K562 (cell line): ENCODE measurements around the gene OPRL1. TPM values are rescaled to one million over a fixed set of nuclear protein-coding genes. Genes with fewer than 3 reads are reported as not detected.

Source experiments
- ATAC-seq: fragments of 200-7000 bp; cut with Tn5 transposase; 3 replicates; pipeline ENCODE4 v1.9.1; 2020; ENCODE audit warnings: moderate library complexity
- BruUV-seq: library from RNA; stranded (reverse); fragments of 400-500 nt; replicated peaks from 2 replicates; lab custom pipeline; 2021; lab: Mats Ljungman, UMichigan
- CTCF ChIA-PET: fragments of 300-600 bp; formaldehyde crosslinking; extraction: SDS; loops from one replicate; lab custom pipeline; 2021; ENCODE audit warnings: low intra/inter-chr PET ratio; lab: Yijun Ruan, JAX
- POLR2A ChIA-PET: fragments of 300-600, 350-650 bp; sonication (Branson Sonifier 250); formaldehyde crosslinking; extraction: SDS; loops from one replicate; lab custom pipeline; 2021; ENCODE audit warnings: antibody characterized with exemption, inconsistent platforms; lab: Yijun Ruan, JAX
- DNase-seq, 4 experiments: peaks; one replicate each; pipeline versions ENCODE4 v3.0.0 to v3.0.0-alpha.2; 2011 to 2018; ENCODE audit warnings: low spot score in 3 of 4, mixed read lengths in 3 of 4; ENCODE audit errors: extremely low read depth in 1 of 4
- FAIRE-seq: peaks from 2 replicates; lab custom pipeline; 2011; peaks lifted over from hg19 to GRCh38; lab: Jason Lieb, UNC
- H2AFZ ChIP-seq: 2 replicates; pipeline ENCODE4 v1.6.0; 2011; ENCODE audit warnings: low read depth, low read length, control low read depth, inconsistent platforms
- H3K27ac ChIP-seq: fragments of 200-600 bp; 3 replicates; pipeline ENCODE4 v1.8.0; 2011; ENCODE audit warnings: low read depth, mild to moderate bottlenecking, control low read depth, inconsistent platforms, low read length, moderate library complexity, mixed read lengths; ENCODE audit errors: extremely low read depth
- H3K27me3 ChIP-seq, 2 experiments: fragments of 300-600 bp in 1 of 2; 2 replicates in 1 of 2; 3 replicates in 1 of 2; pipeline versions ENCODE4 v1.6.0 to v1.8.0; 2011; ENCODE audit warnings: inconsistent platforms in 2 of 2, low read length in 2 of 2, mild to moderate bottlenecking in 1 of 2, mixed read lengths in 1 of 2, moderate library complexity in 1 of 2; ENCODE audit not compliant: control insufficient read depth in 2 of 2, insufficient read depth in 2 of 2
- H3K36me3 ChIP-seq: fragments of 300-600 bp; 3 replicates; pipeline ENCODE4 v1.8.0; 2011; ENCODE audit warnings: mild to moderate bottlenecking, low read length, inconsistent platforms; ENCODE audit not compliant: control insufficient read depth, insufficient read depth
- H3K4me1 ChIP-seq, 2 experiments: fragments of 200-600 bp in 1 of 2; replicated peaks in 1 of 2; 2 replicates in 1 of 2; 3 replicates in 1 of 2; pipeline versions ENCODE4 v1.5.1 to v1.8.0; 2011; ENCODE audit warnings: inconsistent platforms in 2 of 2, low read length in 2 of 2, mild to moderate bottlenecking in 1 of 2, mixed read lengths in 1 of 2, moderate library complexity in 1 of 2; ENCODE audit not compliant: control insufficient read depth in 2 of 2, insufficient read depth in 2 of 2
- H3K4me2 ChIP-seq: 2 replicates; pipeline ENCODE4 v1.6.1; 2011; ENCODE audit warnings: low read length, control low read depth, inconsistent platforms, mixed read lengths; ENCODE audit not compliant: insufficient read depth
- H3K4me3 ChIP-seq: fragments of 200-600 bp; sonication (generic), shearing (Covaris generic); 2 replicates; pipeline ENCODE4 v1.5.1; 2016; ENCODE audit warnings: control low read depth, inconsistent platforms
- H3K79me2 ChIP-seq: fragments of 200-600 bp; 3 replicates; pipeline ENCODE4 v1.8.0; 2011; ENCODE audit warnings: low read length, inconsistent platforms; ENCODE audit not compliant: control insufficient read depth, insufficient read depth
- H3K9ac ChIP-seq, 2 experiments: 2 replicates each; pipeline versions ENCODE4 v1.6.0 to v1.6.1; 2011; ENCODE audit warnings: low read depth in 2 of 2, low read length in 2 of 2, control low read depth in 1 of 2, inconsistent platforms in 1 of 2, mild to moderate bottlenecking in 1 of 2, mixed read lengths in 1 of 2; ENCODE audit not compliant: insufficient read depth in 1 of 2
- H3K9me1 ChIP-seq: one replicate; pipeline ENCODE4 v1.6.0; 2011; ENCODE audit warnings: inconsistent platforms, mild to moderate bottlenecking, low read length, moderate library complexity; ENCODE audit not compliant: control insufficient read depth, insufficient read depth
- H3K9me3 ChIP-seq: replicated peaks from 2 replicates; pipeline ENCODE4 v1.5.1; 2011; ENCODE audit warnings: low read depth, low read length, inconsistent platforms; ENCODE audit not compliant: control insufficient read depth, insufficient read depth
- H4K20me1 ChIP-seq: replicated peaks from 2 replicates; pipeline ENCODE4 v1.6.1; 2011; ENCODE audit warnings: low read length, inconsistent platforms, mixed read lengths; ENCODE audit not compliant: control insufficient read depth, insufficient read depth
- CHAMP1 ChIP-seq: fragments of 450-650 bp; IDR thresholded peaks from 2 replicates; pipeline ENCODE4 v1.6.1; 2016; ENCODE audit warnings: mild to moderate bottlenecking
- ETS1 ChIP-seq: conservative IDR thresholded peaks from 2 replicates; pipeline ENCODE4 v1.6.1; 2011; ENCODE audit warnings: low read depth, mild to moderate bottlenecking, low read length; ENCODE audit not compliant: control insufficient read depth
- FOXM1 ChIP-seq, 2 experiments: fragments of 450-650 bp in 1 of 2; sonication (generic) in 1 of 2; formaldehyde crosslinking in 1 of 2; IDR thresholded peaks; 2 replicates each; pipeline versions ENCODE4 v1.6.1 to v1.9.0; 2017 to 2022; ENCODE audit warnings: low read depth in 2 of 2, mild to moderate bottlenecking in 2 of 2, missing genetic modification reagents in 1 of 2, moderate library complexity in 1 of 2
- GTF2E2 ChIP-seq: fragments of 200-800 bp; sonication (Bioruptor generic); IDR thresholded peaks from 2 replicates; pipeline ENCODE4 v1.6.1; 2016; ENCODE audit warnings: missing genetic modification characterization, missing compliant biosample characterization
- KLF1 ChIP-seq: fragments of 450-650 bp; IDR thresholded peaks from 2 replicates; pipeline ENCODE4 v1.6.1; 2016; ENCODE audit warnings: missing genetic modification characterization, missing compliant biosample characterization
- NFIX ChIP-seq: fragments of 250-450 bp; sonication (Bioruptor Pico); IDR thresholded peaks from 2 replicates; pipeline ENCODE4 v1.4.0; 2020; ENCODE audit warnings: low read depth, mild to moderate bottlenecking, moderate library complexity
- PTBP1 ChIP-seq: fragments of 200-400 bp; formaldehyde crosslinking; IDR thresholded peaks from 2 replicates; pipeline ENCODE4 v1.6.1; 2017; ENCODE audit warnings: low read depth, low read length
- RBM17 ChIP-seq: fragments of 200-400 bp; formaldehyde crosslinking; IDR thresholded peaks from 2 replicates; pipeline ENCODE4 v1.6.1; 2017; ENCODE audit warnings: low read depth, mild to moderate bottlenecking, low read length, borderline replicate concordance
- SMAD1 ChIP-seq: fragments of 150-350 bp; IDR thresholded peaks from 2 replicates; pipeline ENCODE4 v1.6.1; 2014; ENCODE audit warnings: low read length, low read depth; ENCODE audit not compliant: partially characterized antibody
- SMAD4 ChIP-seq: fragments of 250-450 bp; sonication (Bioruptor Pico); conservative IDR thresholded peaks from 2 replicates; pipeline ENCODE4 v1.8.0; 2021; ENCODE audit warnings: inconsistent platforms, mild to moderate bottlenecking, moderate library complexity
- SMARCA4 ChIP-seq: fragments of 450-650 bp; IDR thresholded peaks from 2 replicates; pipeline ENCODE4 v1.6.1; 2016
- SRSF3 ChIP-seq: fragments of 200-400 bp; formaldehyde crosslinking; IDR thresholded peaks from 2 replicates; pipeline ENCODE4 v1.6.1; 2016; ENCODE audit warnings: mild to moderate bottlenecking, low read length, moderate library complexity; ENCODE audit not compliant: insufficient read depth
- ZNF121 ChIP-seq: sonication (generic); formaldehyde crosslinking; conservative IDR thresholded peaks from 2 replicates; pipeline ENCODE4 v1.8.0; 2022; ENCODE audit warnings: missing genetic modification reagents
- ZNF134 ChIP-seq: fragments of 250-450 bp; sonication (Bioruptor Pico); conservative IDR thresholded peaks from 2 replicates; pipeline ENCODE4 v1.4.0; 2020
- ZNF263 ChIP-seq: sonication (generic); formaldehyde crosslinking; IDR thresholded peaks from 2 replicates; pipeline ENCODE4 v1.8.0; 2022; ENCODE audit warnings: mild to moderate bottlenecking, missing genetic modification reagents, borderline replicate concordance
- ZNF444 ChIP-seq: fragments of 250-450 bp; sonication (Bioruptor Pico); IDR thresholded peaks from 2 replicates; pipeline ENCODE4 v1.4.0; 2020; ENCODE audit warnings: mild to moderate bottlenecking, moderate library complexity
- ZSCAN32 ChIP-seq: fragments of 450-650 bp; formaldehyde crosslinking; IDR thresholded peaks from 2 replicates; pipeline ENCODE4 v1.4.0; 2020; ENCODE audit warnings: mild to moderate bottlenecking, moderate library complexity
- WGBS: fragments of 100-300 bp; shearing (Covaris generic); methylation state at CpG from one replicate; pipeline ENCODE4 v1.1.6; 2016; ENCODE audit warnings: low coverage, mixed read lengths; ENCODE audit not compliant: insufficient coverage; ENCODE audit errors: missing lambda C conversion rate; 5-methylcytosine and 5-hydroxymethylcytosine counted together
- in situ Hi-C: fragments of 300-500 bp; cut with MboI; formaldehyde crosslinking; loops from 4 replicates; pipeline ENCODE4 v1.15.0; 2018; ENCODE audit warnings: inconsistent platforms, mixed read lengths
- intact Hi-C: fragments of 100-400 bp; cut with micrococcal nuclease; formaldehyde crosslinking; loops from 2 replicates; pipeline ENCODE4 v1.14.2; 2022
- polyA plus RNA-seq, 8 experiments: library from polyadenylated mRNA; depleted of rRNA in 4 of 8; stranded (reverse) in 5 of 8; unstranded in 3 of 8; fragments of >200 nt; fragmentation: Nextera tagmentation in 2 of 8; fragmentation: Illumina TruSeq in 1 of 8; extraction: Ambion mirVana in 2 of 8; extraction: Trizol in 1 of 8; gene quantifications; 2 replicates each; pipeline versions ENCODE4 v1.2.1 to v1.2.3, GENCODE V29; 2011 to 2014; ENCODE audit warnings: inconsistent platforms in 1 of 8, missing spikeins in 1 of 8
- total RNA-seq, 7 experiments: library from RNA; depleted of rRNA in 6 of 7; stranded (reverse); fragments of >200 nt in 6 of 7; fragmentation: Illumina TruSeq in 2 of 7; extraction: Trizol in 2 of 7; gene quantifications; 2 replicates each; pipeline versions ENCODE4 v1.2.1 to v1.2.3, GENCODE V29; 2011 to 2021; ENCODE audit warnings: low replicate concordance in 1 of 7
- TF ChIP-seq, protein P1 (sequence below): fragments of 450-650 bp; IDR thresholded peaks from 2 replicates; pipeline ENCODE4 v1.6.1; 2016; ENCODE audit warnings: missing biosample characterization, missing genetic modification characterization

The OPRL1 gene
- total and polyA plus RNA-seq, 9 of the 15 experiments (the other 6 are each of a cell fraction or from before 2014, with no cell fraction given), result 0.06 to 0.33 (median 0.11) TPM; not detected in 2

GRCh38 chr20:64119681-64120341 is 39.9 kb downstream of the OPRL1 start:
- Histone ChIP-seq H2AFZ (peak overlapping the region; percentile 86), H3K4me1 (peaks cover 3 to 22% of the 10 kb centered on the region in 2 experiments; a peak in 2 of 5 replicates), H3K79me2 (no peaks in the 10 kb centered on the region), H3K9me3 (no peaks in the 10 kb centered on the region), H4K20me1 (peaks cover 12% of the 10 kb centered on the region; the same call in 1 of the 2 replicates), H3K4me3 (no peak overlapping the region), H3K9me1 (no peaks in the 10 kb centered on the region), H3K4me2 (0 out of 2 replicates have a peak overlapping the region, but pooled peaks have one; percentile 27), H3K27me3 (peaks cover 0 to 27% of the 10 kb centered on the region in 2 experiments; a peak in 3 of 5 replicates), H3K36me3 (no peaks in the 10 kb centered on the region), H3K9ac (peak overlapping the region; percentile 4 to 68; a peak in 1 of 4 replicates), H3K27ac (no peak overlapping the region)
- in situ Hi-C loops, result no loop called here
- FAIRE-seq (peak; percentile 69), ATAC-seq (peak; percentile 51), DNase-seq (no peak)
- CTCF ChIA-PET, result interaction anchor here (1.7 to 2.3 kb wide), 2 partner anchors 37 to 81 kb away, joined by 14 to 16 read pairs; partner anchors contain the start of gene LKAAEAR1
- 45% methylated on average over 13 of the region's 14 CpGs for WGBS
- POLR2A ChIA-PET, result no interaction called here
- intact Hi-C loops, result loop anchor here (1.0 to 5.0 kb wide), 2 partner anchors 37 to 83 kb away; partner anchors contain the start of gene C20orf204
- BruUV-seq, result no TSS peak
- TF ChIP-seq ZNF263 (CRISPR knock-in tag) (peak; percentile 66), ZSCAN32 (CRISPR knock-in tag) (no peak), SRSF3 (no peak), KLF1 (tag) (no peak), ZNF121 (CRISPR knock-in tag) (no peak), NFIX (CRISPR knock-in tag) (no peak), PTBP1 (no peak; the same call in 1 of the 2 replicates), SMAD4 (CRISPR knock-in tag) (no peak), FOXM1 (IDR thresholded peaks at IDR 0.05; ENCODE audit: low read depth) (no peak), FOXM1 (CRISPR knock-in tag; IDR thresholded peaks at IDR 0.05; ENCODE audit: low read depth) (no peak), RBM17 (no peak), ZNF134 (no peak), SMAD1 (no peak), ETS1 (no peak), SMARCA4 (no peak), CHAMP1 (no peak), GTF2E2 (no peak), ZNF444 (CRISPR knock-in tag) (no peak)
- TF ChIP-seq, protein P1, sequence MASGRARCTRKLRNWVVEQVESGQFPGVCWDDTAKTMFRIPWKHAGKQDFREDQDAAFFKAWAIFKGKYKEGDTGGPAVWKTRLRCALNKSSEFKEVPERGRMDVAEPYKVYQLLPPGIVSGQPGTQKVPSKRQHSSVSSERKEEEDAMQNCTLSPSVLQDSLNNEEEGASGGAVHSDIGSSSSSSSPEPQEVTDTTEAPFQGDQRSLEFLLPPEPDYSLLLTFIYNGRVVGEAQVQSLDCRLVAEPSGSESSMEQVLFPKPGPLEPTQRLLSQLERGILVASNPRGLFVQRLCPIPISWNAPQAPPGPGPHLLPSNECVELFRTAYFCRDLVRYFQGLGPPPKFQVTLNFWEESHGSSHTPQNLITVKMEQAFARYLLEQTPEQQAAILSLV (tag), result no peak
